DMS114 treated with DMSO at 0.1 percent for 48 hours (cell line): ENCODE results near the gene DUSP6.
A peak's percentile ranks its signal among the peaks of the same experiment; 100 is the strongest.

Source experiments
- DNase-seq: peaks from one replicate; lab custom pipeline; 2025; ENCODE audit not compliant: unreplicated experiment; lab: John Stamatoyannopoulos, UW

Gene DUSP6

GRCh38 chr12:89334548-89335169, 17.6 kb downstream of the DUSP6 start:
- DNase-seq = no peak

- DNase-seq = no peak
Observed at GRCh38 chr12:89333564-89334252, 18.6 kb downstream of the DUSP6 start.

- DNase-seq = peak; percentile 79
Observed at GRCh38 chr12:89328151-89329030, 23.9 kb downstream of the DUSP6 start.

- DNase-seq = no peak
Observed at GRCh38 chr12:89327486-89328094, 24.7 kb downstream of the DUSP6 start.

GRCh38 chr12:89326239-89327040, 25.9 kb downstream of the DUSP6 start:
- DNase-seq = peak; percentile 91

GRCh38 chr12:89325495-89325894, 26.8 kb downstream of the DUSP6 start:
- no peak for DNase-seq

- no peak for DNase-seq
Observed at GRCh38 chr12:89324437-89324836, 27.9 kb downstream of the DUSP6 start.

- no peak for DNase-seq
Observed at GRCh38 chr12:89323568-89324218, 28.6 kb downstream of the DUSP6 start.

GRCh38 chr12:89320735-89321134, 31.6 kb downstream of the DUSP6 start:
- DNase-seq = no peak

- DNase-seq = no peak
Observed at GRCh38 chr12:89319606-89320005, 32.7 kb downstream of the DUSP6 start.

- no peak for DNase-seq
Observed at GRCh38 chr12:89319122-89319521, 33.2 kb downstream of the DUSP6 start.

GRCh38 chr12:89316705-89317139, 35.6 kb downstream of the DUSP6 start:
- no peak for DNase-seq

GRCh38 chr12:89314060-89314761, 38.1 kb downstream of the DUSP6 start:
- no peak for DNase-seq

- no peak for DNase-seq
Observed at GRCh38 chr12:89311703-89312293, 40.5 kb downstream of the DUSP6 start.

- DNase-seq = no peak
Observed at GRCh38 chr12:89309815-89310214, 42.5 kb downstream of the DUSP6 start.

- DNase-seq = no peak
Observed at GRCh38 chr12:89309440-89309802, 42.9 kb downstream of the DUSP6 start.

- no peak for DNase-seq
Observed at GRCh38 chr12:89307474-89308253, 44.6 kb downstream of the DUSP6 start.

GRCh38 chr12:89306827-89307473, 45.4 kb downstream of the DUSP6 start:
- DNase-seq = no peak
